Measurements from ENCODE around the gene ROCK2.

Gene ROCK2

DNA sequence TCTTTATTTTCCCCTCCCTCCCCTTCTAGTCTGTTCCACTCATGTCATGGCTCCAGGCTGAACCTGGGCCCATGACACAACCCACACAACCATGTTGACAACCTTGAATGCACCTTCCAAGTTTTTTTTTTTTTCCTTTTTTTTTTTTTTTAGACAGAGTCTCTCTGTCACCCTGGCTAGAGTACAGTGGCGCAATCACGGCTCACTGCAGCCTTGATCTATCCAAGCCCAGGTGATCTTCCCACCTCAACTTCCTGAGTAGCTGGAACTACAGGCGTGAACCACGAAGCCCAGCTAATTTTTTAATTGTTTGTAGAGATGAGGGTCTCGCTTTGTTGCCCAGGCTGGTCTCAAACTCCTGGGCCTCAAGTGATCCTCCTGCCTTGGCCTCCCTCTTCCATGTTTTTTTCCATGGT, 21.9 kb upstream of the ROCK2 start:
- DNase-seq: no peak

DNA sequence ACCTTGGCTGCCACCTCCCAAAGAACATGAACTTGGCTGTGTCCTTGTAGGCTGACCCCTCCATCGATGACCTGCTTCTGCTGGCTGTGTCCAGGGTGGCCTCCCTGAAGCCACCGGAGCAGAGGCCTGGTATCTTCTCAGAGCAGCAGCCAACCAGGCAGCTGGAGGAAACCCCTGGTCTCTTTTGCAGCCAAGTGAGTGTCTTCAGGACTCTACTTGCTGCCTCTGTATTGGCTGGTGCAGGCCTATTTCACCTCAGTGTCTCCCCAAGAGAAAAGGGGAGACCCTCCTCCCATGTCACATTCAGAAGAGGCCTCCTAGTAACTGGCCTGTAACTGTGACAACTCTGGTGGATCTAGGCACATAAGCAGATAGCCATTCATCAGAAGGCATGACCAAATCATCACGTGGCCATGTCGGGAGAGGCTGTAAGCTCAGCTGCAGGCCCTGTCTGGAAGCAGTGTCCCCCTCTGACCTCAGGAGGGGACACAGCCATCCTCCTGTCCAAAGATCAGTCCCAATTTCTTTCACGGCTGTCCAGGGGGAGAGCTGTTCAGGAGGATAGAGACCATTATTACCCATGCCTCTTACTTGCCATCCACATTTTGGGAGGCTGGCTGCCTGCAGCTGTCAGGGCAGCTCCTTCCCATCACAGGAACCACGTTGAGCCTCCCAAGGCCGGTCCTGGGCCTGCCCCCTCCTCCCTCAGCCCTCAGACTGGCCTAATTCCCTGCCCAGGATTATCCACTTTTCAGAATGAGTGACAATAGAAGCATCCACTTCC, 20.9 kb upstream of the ROCK2 start:
- DNase-seq: no peak

DNA sequence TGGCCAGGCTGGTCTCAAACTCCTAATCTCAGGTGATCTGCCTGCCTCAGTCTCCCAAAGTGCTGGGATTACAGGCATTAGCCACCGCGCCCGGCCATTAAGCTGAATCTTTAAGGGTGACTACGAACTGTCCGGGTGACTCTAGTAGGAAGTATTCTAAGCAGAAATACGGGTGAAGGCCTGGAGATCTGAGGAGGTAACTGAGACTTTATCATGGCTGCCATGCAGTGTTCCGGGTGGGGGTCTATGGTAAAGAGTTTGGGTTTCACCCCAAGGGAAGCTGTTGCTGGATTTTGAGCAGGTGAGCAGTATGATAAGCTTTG, 20.1 kb upstream of the ROCK2 start:
- DNase-seq: no peak

DNA sequence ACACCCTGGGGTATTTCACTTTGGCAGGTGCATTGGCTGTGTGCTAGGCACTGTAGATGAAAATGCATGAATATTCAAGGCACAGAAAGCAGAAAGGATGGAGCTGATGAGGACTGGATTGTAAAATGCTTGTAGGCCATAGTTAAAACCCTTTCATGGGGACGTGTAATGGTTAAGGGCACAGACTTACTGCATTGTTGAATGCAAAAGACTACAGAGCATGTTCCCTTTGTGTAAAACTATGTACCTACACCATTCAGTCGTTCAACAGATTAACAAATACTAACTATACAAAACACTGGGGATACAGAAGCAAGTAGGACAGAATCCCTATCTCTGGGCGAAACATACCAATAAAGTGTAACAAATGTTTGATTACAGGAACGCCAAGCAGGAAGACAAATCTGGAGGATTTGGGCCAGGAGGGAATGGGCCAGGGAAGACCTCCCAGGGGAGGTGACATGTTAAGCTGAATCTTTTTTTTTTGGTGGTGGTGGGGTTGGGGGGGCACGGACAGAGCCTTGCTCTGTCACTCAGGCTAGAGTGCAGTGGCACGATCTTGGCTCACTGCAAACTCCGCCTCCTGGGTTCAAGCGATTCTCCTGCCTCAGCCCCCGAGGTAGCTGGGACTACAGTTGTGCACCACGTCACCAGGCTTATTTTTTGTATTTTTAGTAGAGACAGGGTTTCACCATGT, 19.6 kb upstream of the ROCK2 start:
- no peak for DNase-seq

DNA sequence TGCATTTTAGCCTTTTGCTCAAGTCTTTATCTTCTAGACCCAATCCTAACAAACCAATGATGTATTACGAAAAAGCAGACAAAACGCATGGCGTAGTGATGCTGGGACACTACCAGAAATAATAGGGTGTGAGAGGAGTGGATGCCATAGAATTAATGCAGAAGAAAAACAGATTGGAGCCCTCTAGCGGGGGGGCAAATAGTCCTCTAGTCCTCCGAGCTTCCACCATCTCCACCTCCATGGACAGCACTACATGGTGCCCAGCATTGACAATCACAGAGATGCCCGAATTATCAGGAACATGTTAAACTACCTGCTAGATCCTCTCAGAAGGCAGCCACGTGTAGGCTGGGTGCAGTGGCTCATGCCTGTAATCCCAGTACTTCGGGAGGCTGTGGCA, 15.4 kb upstream of the ROCK2 start:
- DNase-seq: no peak

DNA sequence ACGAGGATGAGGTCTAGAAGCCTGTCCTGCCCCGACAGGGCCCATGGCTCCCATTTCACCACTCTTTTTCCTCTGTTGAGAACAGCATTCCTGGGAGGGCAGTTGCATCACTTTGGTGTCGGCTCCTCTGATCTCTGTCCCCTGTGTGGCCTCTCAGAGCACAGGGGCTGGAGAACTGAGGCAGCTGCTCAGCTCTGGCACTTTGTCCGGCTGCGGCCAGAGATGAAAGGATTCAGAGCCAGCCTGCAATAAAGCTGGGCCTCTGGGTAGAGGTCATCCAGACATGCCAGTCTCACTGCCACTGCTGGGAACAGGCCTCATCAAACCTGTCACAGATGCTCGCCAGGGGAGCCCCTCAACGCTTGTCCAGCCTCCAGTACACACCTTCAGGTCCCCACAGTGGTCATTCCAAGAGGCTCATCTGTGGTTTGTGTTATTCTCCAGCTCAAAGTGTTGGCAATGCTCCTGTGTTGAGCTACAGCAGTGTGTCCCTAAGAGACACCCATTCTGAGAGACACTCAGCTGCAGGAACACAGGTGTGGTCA, 13.1 kb upstream of the ROCK2 start:
- no peak for DNase-seq

DNA sequence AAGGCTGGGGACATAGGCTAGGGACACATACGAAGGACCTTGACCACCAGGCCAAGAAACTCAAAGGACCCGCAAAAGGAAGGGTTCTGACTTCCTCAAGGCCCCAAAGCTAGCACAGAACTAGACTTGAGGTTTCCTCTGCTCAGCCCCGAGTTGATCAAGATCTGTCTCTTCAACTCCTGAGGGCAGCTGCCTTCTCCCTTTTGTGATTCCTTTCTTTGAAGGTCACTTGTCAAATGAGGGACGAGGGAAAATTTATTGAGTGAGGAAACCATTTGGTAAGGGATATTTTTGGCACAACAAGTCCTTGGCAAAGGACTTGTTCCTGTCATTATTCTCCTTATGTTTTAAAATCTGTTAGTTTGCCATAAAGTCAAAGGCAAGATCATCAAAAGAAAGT, 12.3 kb upstream of the ROCK2 start:
- DNase-seq: no peak

DNA sequence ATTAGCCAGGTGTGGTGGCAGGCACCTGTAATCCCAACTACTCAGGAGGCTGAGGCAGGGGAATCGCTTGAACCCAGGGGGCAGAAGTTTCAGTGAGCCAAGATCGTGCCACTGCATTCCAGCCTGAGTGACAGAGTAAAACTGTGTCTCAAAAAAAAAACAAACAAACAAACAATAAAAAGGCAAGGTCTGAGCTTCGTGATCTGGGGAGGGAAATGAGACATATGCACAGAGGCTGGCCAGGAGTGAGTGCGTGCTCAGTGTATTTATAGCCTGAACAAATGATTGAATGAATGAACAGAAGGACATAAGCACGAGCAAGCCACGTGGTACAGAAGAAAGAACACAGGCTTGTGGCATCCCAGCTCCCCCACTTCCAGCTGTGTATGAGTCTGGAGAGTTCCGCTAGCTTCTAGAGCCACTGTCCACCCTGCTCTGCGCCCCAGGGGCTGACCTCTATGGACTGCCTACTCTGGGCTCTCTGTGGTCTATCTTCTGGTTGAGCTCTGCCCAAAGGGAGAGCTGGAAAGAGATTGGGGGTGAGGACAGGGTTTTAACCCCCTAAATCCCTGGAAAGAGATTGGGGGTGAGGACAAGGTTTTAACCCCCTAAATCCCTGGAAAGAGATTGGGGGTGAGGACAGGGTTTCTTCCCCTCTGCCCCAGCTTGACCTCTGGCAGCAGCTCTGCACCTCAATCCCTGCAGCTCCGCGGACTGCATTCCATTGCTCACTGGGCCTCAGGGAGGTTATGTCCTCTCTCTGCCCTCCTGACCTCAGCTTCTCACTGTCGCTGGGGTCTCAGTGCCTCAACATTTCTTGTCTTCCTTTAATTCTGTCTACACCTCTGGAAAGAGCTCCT, 11.0 kb upstream of the ROCK2 start:
- DNase-seq: no peak

DNA sequence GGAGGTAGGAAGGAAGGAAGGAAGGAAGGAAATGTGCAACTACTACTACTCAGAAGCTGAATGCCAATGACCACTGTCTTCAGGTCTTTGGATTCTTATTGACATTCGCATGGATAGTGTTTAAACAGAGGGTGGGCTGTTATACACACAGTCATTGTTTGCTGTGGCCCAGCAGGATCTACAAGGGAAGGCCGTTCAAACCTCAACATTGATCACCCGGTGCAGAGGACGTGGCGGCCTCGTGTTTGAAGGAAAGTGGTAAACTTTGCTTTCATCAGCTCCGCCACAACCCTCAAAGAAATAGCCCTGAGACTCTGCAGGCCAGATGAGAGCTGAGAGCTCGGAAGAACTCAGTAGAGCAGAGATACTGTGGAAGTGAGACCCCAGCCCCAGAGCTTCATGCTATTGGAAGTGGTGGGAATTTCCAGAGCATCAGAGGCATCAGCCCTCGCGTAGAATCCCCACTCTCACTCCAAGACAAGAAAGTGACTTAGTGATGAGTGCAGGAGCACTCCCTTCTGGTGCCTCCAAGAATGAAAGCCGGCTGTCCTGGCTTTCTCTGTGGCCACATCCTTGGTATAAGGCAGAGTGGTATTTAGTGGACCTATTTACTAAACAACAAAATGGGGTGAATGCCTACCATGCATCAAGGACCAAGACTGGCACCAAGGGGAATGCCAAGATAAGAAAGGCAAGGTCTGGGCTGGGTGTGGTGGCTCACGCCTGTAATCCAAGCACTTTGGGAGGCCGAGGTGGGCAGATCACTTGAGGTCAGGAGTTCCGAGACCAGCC, 10.1 kb upstream of the ROCK2 start:
- no peak for DNase-seq

DNA sequence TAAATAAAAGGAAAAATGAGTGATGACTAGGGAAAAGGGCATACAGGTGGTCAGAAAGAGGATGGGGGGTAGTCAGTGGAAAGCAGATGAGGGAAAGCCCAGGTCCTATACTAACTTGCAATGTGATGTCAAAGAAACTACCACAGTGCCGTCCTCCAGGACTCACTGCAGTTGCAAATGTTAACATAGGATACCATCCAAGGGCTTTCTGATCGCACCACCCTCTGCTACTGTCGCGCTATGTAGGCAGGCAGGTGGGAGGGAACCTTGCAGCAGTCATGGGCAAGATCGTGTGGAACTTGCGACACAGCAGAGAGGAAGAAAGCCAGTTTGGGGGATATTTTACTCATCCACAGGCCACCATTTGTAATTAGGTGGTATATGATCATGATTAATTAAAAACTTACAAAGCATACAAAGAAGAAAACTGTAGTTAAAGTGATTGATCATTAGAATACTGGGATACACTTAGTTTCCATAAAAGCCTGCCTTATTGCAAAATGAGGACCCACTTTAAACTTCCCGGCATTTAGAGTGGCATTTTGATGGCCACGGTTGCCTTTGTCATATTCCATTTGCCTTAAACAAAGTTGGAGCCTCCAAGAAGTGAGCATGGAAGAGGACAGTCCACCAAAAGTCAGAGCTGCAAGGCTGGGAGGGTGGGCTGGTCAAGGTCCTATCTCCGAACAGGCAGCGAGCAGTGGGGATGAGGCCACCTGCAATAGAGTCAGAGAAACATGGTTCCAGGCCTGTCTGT, 8.5 kb upstream of the ROCK2 start:
- DNase-seq: no peak

DNA sequence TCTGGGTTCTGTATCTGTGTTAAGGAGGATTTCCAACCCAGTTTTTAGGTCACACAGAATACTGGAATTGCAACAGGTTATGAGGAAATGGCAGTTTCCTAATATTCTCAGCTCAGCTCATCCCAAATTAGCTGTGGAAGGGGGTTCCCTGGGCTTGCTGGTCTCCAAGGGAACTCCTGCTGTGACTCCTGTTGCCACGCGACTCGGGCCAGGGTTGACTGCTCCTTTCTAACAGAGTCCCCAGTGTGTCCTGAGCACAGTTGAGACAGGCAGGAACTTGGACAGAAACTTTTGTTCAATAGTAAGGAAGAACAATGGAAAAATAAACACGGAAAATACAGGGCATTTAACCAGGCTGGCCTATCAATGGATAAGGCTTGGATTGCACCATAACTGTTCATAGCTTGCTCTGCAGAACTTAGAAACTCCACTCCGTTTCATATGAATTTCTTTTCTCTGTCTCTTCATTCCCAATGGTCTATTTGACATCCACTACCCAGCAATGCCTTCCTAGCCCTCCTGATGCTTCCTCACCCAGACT, 3.8 kb upstream of the ROCK2 start:
- DNase-seq: no peak

DNA sequence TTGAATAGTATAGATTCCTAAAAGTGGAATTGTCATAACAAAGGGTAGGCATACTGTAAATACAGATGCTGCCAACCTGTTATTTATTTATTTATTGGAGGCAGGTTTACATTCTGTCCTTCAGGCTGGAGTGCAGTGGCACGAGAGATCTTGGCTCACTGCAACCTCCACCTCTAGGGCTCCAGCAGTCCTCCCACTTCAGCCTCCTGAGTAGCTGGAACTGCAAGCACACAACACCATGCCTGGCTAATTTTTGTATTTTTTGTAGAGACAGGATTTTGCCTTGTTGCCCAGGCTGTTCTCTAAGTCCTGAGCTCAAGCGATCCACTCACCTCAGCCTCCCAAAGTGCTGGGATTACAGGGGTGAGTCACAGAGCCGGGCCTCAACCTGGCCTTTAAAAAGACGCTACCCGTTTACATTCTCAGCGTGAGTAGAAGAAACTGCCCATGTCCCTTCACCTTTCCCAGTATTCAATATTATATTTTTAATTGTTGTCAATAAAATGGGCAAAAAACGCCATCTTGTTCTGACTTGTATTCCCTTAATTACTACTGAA, 3.0 kb upstream of the ROCK2 start:
- no peak for DNase-seq

DNA sequence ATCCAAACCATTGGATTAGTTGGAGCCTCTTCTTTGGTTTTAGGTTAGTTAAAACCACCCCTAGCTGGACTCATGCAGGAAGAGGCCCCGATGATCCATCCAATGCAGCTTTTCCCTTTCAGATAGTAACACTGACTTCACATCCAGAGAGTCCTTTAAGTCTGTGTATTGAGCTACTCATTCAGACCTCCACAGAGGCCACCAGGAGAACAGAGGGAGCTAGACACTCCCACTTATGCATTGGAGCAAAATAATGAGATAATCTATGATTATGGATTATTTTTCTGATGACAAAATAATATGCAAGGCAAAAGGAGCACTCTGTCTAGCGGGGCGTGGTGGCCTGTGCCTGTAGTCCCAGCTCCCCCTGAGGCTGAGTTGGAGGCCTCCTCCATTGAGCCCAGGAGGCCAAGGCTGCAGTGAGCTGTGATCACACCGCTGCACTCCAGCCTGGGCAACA, 1.6 kb upstream of the ROCK2 start:
- no peak for DNase-seq

DNA sequence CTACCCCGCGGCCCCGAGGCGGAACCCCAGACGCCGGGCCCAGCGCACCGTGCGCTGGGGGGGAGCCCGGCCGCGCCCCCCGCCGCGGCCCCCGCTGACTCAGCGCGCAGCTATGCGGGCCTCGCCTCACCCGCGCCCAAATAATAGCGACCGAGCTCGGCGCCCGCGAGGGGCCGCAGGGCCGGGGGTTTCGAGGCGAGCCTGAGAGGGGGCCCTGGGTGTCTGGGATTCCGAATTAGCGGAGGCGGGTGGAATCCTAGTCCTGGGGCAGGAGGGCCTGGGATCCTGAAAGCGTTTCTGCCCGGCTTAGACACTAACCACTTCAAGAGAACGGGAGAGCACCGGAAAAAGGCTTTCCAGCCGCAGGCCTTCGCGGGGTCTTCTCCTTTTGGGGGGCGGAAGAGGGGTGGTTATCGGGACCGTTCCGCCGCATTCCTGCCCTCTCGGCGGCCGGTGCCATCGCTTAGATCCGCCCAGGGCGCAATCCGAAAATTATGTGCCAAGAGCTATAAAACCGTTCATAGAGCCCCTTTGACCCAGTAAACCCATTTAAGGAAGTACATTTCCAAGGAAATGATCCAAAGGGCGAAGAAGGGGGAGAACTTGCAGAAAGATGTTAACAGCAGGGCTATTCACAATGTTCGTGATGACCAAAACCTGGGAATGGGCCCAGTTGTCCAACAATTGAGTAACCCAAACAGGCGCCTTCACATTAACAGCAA, 681 bp upstream of the ROCK2 start:
- peak; percentile 13 to 34 for DNase-seq

DNA sequence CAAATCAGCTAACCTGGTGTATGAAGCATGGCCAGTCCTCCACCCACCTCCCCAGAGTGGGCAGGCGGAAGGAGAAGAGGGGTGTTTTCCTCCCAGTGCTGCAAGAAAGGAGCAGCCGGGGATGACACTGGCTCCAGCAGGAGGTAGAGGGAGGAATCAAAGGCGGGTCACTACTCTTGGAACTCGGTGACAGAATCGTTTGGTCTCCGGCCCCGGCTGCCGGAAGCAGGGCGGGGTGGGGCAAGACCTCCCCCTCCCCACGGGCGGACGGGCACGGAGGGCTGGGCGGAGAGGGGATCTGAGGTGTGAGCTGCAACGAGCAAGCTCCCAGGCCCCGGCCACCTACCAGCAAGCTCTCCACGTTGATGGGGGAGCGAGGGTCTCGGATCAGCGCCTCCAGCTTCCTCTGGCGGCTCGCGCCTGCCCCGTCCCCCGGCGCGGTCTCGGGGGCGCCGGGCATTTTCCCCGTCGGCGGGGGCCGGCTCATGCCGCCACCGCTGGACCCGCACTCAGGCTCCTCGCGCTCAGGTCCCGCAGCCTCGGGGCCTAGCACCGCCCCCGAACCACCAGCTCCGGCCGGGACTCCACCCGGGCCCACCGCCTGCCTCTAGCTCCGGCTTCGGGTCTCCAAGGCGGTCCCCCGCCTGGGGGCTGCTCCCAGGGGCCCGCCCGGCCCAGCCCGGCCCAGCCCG, 640 bp downstream of the ROCK2 start:
- DNase-seq: peak; percentile 41 to 52

DNA sequence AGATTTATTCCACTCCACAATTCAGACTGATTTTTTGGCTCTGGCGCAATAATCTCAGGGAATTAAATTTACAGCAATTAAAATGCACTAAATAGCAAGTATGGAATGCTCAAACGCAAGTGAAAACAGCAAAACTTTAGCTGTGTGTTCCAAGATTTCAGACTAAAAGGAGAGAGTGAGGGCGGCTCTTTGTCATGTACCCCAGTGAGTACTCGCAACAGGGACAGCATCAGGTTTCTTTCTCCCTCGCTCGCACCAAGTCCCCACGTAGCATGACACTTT, 1.1 kb downstream of the ROCK2 start:
- no peak for DNase-seq

DNA sequence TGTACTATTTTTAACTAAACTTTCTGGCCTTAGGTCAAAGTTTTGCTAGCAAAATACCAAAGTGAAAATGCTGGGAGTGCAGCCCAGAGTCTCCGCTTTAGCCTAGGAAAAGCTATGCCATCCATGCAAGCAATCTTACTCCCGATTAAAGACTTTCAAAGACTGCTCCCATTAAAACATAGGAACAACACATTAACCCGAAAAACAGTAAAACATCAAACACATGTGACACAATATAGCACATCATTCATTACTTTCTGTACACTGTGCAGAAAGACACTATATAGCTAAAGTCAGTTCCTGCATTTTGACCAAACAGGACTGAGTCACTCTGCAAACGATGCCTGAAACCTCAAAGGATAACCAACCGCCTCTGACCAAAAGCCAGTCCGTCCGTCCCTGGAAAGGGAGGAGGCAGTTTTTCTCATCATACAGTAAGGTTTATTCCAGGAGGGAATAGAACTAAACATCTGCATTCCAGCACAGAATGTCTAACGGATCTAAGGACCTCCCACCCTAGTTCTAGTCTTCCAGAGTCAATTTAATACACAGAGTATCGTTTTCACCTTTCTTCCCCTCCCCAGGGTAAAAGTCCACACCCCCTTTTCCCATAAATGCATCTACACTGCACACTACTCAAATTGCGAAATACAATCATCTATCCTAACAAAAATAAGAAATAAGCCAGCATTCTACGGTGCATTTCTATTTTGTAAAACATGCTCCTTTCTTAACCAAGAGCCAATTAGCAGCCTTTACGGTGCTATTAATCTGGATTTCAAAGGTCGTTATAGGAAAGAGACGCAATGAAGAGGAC, 1.7 kb downstream of the ROCK2 start:
- peak in 1 of 2 experiments; percentile 2 for DNase-seq

DNA sequence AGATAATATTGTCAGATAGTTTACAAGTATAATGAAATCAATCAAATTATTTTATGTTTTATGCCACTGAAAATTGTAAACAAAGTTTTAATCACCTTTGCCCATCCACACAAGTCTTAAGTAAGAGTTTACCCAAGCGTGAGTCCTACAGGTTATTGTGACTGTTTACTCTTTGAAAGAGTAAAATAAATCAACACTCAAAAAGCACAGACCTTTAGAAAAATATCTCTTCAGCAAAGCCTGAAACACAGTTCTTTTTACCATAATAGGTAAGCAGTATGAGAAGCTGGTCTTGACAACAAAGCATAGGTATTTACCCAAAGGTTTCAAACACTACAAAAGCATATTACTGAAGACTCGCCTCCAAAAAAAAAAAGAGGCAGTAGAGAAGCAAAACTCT, 3.7 kb downstream of the ROCK2 start:
- no peak for DNase-seq

DNA sequence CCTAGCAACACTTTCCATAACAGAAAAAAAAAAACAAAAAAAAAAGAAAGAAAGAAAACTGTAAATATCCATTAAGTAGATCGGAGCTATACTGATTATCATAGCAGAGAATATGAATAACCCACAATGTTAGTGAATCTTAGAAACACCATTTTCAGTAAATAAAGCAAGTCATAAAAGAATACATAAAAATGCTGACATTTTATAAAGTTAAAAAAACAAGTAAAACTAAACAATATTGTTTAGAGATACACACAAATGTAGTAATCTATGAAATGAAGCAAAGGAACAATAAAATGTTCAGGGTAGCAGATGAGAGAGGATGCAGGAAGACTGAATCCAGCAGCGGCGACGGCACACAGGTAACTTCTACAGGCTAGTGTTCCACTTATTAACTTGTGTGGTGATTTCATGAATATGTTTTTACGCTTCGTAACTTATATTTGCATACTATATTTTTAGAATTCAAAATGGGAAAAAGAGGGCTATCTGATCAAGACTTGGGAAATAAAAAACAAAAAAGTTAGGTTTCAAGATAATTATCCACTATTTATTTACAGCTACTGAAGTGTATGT, 4.8 kb downstream of the ROCK2 start:
- no peak for DNase-seq

All from activated CD4-positive, alpha-beta T cell treated with anti-CD3 and anti-CD28 coated beads, Interleukin-2, amount 50 U/mL, for 48 hours (primary cell).